HepG2 (cell line): ENCODE results near the gene KCTD4. TPM values are rescaled to one million over a fixed set of nuclear protein-coding genes. Genes with fewer than 3 reads are reported as not detected.

ENCODE experiments used
- ATAC-seq: fragments of 200-7000 bp; cut with Tn5 transposase; 3 replicates; pipeline ENCODE4 v1.9.1; 2020; ENCODE audit warnings: mild to moderate bottlenecking, moderate library complexity
- BruUV-seq: library from RNA; stranded (reverse); fragments of 400-500 nt; replicated peaks from 2 replicates; lab custom pipeline; 2021; lab: Mats Ljungman, UMichigan
- CTCF ChIA-PET: fragments of 300-600 bp; formaldehyde crosslinking; extraction: SDS; loops from one replicate; lab custom pipeline; 2021; ENCODE audit warnings: low total read pairs, inconsistent platforms, low intra/inter-chr PET ratio; lab: Yijun Ruan, JAX
- POLR2A ChIA-PET: fragments of 350-600 bp; sonication (Branson Sonifier 250); formaldehyde crosslinking; loops from one replicate; lab custom pipeline; 2020; ENCODE audit warnings: antibody characterized with exemption, inconsistent platforms; lab: Yijun Ruan, JAX
- DNase-seq: peaks from one replicate; pipeline ENCODE4 v3.0.0-alpha.2; 2015; ENCODE audit warnings: low spot score
- FAIRE-seq: peaks from 3 replicates; lab custom pipeline; 2011; peaks lifted over from hg19 to GRCh38; lab: Jason Lieb, UNC
- H2AFZ ChIP-seq: one replicate; pipeline ENCODE4 v1.6.1; 2011; ENCODE audit warnings: low read length, inconsistent platforms
- H3K27ac ChIP-seq: fragments of 300-600 bp; 3 replicates; pipeline ENCODE4 v1.8.0; 2011; ENCODE audit warnings: mixed run types, mild to moderate bottlenecking, mixed read lengths, low read length, inconsistent platforms; ENCODE audit not compliant: insufficient read depth; ENCODE audit errors: extremely low read length
- H3K27me3 ChIP-seq, 2 experiments: fragments of 200-600 bp in 1 of 2; 2 replicates in 1 of 2; 3 replicates in 1 of 2; pipeline versions ENCODE4 v1.6.0 to v1.8.0; 2011; ENCODE audit warnings: low read length in 2 of 2, mild to moderate bottlenecking in 2 of 2, moderate library complexity in 2 of 2, inconsistent platforms in 1 of 2; ENCODE audit not compliant: insufficient read depth in 2 of 2, control insufficient read depth in 1 of 2
- H3K36me3 ChIP-seq, 2 experiments: fragments of 200-600 bp in 1 of 2; replicated peaks in 1 of 2; 2 replicates in 1 of 2; 3 replicates in 1 of 2; pipeline versions ENCODE4 v1.5.1 to v1.8.0; 2011; ENCODE audit warnings: low read length in 2 of 2, inconsistent platforms in 1 of 2; ENCODE audit not compliant: insufficient read depth in 2 of 2, control insufficient read depth in 1 of 2
- H3K4me1 ChIP-seq: 2 replicates; pipeline ENCODE4 v1.5.1; 2012; ENCODE audit warnings: low read length, inconsistent platforms; ENCODE audit not compliant: insufficient read depth
- H3K4me2 ChIP-seq: 2 replicates; pipeline ENCODE4 v1.6.0; 2011; ENCODE audit warnings: low read depth, low read length, inconsistent platforms
- H3K4me3 ChIP-seq, 3 experiments: fragments of 200-600 bp in 1 of 3; sonication (generic), shearing (Covaris generic) in 1 of 3; replicated peaks in 1 of 3; 2 replicates each; pipeline ENCODE4 v1.5.1; 2011 to 2016; ENCODE audit warnings: low read length in 3 of 3, inconsistent platforms in 2 of 3, low read depth in 2 of 3, mild to moderate bottlenecking in 2 of 3, control low read depth in 1 of 3, mixed read lengths in 1 of 3; ENCODE audit not compliant: insufficient read depth in 1 of 3
- H3K79me2 ChIP-seq: one replicate; pipeline ENCODE4 v1.6.1; 2011; ENCODE audit warnings: low read length, inconsistent platforms; ENCODE audit not compliant: insufficient read depth
- H3K9ac ChIP-seq: 2 replicates; pipeline ENCODE4 v1.6.0; 2011; ENCODE audit warnings: mild to moderate bottlenecking, low read depth, low read length, inconsistent platforms; ENCODE audit not compliant: insufficient read depth
- H3K9me3 ChIP-seq: 2 replicates; pipeline ENCODE4 v1.5.1; 2012; ENCODE audit warnings: mild to moderate bottlenecking, low read length
- H4K20me1 ChIP-seq: 2 replicates; pipeline ENCODE4 v1.6.0; 2011; ENCODE audit warnings: inconsistent platforms, mild to moderate bottlenecking, low read length, moderate library complexity; ENCODE audit not compliant: insufficient read depth
- CTCF ChIP-seq: sonication (generic); formaldehyde crosslinking; IDR thresholded peaks from 2 replicates; pipeline ENCODE4 v1.5.0; 2020; ENCODE audit warnings: mild to moderate bottlenecking, missing genetic modification reagents, moderate library complexity
- MIER3 ChIP-seq: IDR thresholded peaks from 2 replicates; pipeline ENCODE4 v1.6.1; 2016; ENCODE audit warnings: missing compliant biosample characterization, borderline replicate concordance
- NR2F6 ChIP-seq, 2 experiments: IDR thresholded peaks; 2 replicates each; pipeline ENCODE4 v1.6.1; 2016; ENCODE audit warnings: antibody characterized with exemption in 1 of 2, mild to moderate bottlenecking in 1 of 2
- STAG1 ChIP-seq: sonication (generic); formaldehyde crosslinking; IDR thresholded peaks from 2 replicates; pipeline ENCODE4 v1.4.0; 2020; ENCODE audit warnings: missing genetic modification reagents
- WGBS: methylation state at CpG from one replicate; pipeline ENCODE4 v1.1.6; 2017; ENCODE audit warnings: low lambda C conversion rate; 5-methylcytosine and 5-hydroxymethylcytosine counted together
- in situ Hi-C: cut with HindIII; loops from 2 replicates; pipeline ENCODE4 v1.10.0; 2017; ENCODE audit warnings: low pct_unique_long_range_greater_than_20kb; ENCODE audit not compliant: extremely low pct_ligation_motif_present
- intact Hi-C: fragments of 100-400 bp; cut with micrococcal nuclease; formaldehyde crosslinking; loops from one replicate; pipeline ENCODE4 v1.10.0; 2022; ENCODE audit not compliant: unreplicated experiment
- polyA plus RNA-seq, 8 experiments: library from polyadenylated mRNA; depleted of rRNA in 3 of 8; stranded (reverse) in 7 of 8; unstranded in 1 of 8; fragments of >200 nt; fragmentation: Illumina TruSeq in 4 of 8; extraction: Trizol in 4 of 8; gene quantifications; 2 replicates each; pipeline versions ENCODE4 v1.2.1 to v1.2.3, GENCODE V29; 2011 to 2016; ENCODE audit warnings: low read depth in 4 of 8, missing spikeins in 1 of 8, mixed read lengths in 1 of 8; ENCODE audit not compliant: insufficient read depth in 1 of 8
- total RNA-seq, 5 experiments: library from RNA; depleted of rRNA; stranded (reverse); fragments of >200 nt; fragmentation: Illumina TruSeq; extraction: Trizol; gene quantifications; 2 replicates each; pipeline ENCODE4 v1.2.3, GENCODE V29; 2016; ENCODE audit warnings: low read depth in 1 of 5
- TF ChIP-seq, protein P1 (sequence below): IDR thresholded peaks from 2 replicates; pipeline ENCODE4 v1.6.1; 2018; ENCODE audit warnings: missing genetic modification reagents, mild to moderate bottlenecking, missing compliant biosample characterization
- TF ChIP-seq, protein P2 (sequence below): sonication (generic); formaldehyde crosslinking; IDR thresholded peaks from 2 replicates; pipeline ENCODE4 v1.5.0; 2020; ENCODE audit warnings: missing genetic modification reagents, mild to moderate bottlenecking, borderline replicate concordance

Gene KCTD4
- total and polyA plus RNA-seq, 2 of the 13 experiments (the other 11 are each of a cell fraction or from before 2014, with no cell fraction given): not detected

DNA sequence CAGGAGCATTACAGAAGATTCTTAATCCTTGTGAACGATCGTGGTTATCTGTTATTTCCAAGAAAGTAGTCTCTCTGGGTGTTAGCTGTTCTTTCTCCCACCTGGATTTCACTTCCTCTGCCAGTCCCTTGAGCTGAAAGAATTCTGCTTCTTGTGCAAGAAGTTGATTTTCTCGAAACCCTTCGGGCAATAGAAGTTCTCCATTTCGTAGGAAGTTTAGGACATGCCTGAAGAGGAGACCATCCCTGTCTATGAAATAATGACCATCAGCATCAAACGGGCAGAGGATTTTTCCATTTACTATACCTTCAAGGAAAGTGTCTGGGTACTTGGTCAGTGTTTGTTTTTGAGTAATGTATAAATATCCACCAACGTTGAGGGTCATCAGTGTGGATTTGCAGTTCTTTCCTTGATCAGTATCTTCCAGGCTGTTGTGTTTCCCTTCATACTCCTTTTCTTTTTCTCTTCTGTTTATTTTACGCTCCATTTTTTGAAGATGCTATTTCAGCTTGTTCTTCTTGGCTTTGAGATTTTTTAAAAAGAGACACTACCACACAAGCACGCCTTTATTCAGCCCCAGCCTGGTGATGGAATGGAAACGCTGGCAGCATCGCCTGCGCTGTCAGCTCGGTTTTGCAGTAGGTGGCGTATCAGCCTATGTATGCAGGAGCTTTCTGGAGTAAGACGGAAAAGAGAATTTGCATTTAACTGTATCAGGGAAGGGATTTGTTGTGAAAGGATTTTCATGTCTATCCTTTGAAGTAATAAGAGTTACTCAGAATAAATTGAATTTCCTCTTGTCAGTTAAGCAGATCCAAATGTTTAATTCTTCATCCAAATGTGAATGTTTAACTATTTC lies 6.5 kb downstream of the KCTD4 start:
- TF ChIP-seq, protein P1, sequence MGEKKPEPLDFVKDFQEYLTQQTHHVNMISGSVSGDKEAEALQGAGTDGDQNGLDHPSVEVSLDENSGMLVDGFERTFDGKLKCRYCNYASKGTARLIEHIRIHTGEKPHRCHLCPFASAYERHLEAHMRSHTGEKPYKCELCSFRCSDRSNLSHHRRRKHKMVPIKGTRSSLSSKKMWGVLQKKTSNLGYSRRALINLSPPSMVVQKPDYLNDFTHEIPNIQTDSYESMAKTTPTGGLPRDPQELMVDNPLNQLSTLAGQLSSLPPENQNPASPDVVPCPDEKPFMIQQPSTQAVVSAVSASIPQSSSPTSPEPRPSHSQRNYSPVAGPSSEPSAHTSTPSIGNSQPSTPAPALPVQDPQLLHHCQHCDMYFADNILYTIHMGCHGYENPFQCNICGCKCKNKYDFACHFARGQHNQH (CRISPR knock-in tag): no peak
- TF ChIP-seq, protein P2, sequence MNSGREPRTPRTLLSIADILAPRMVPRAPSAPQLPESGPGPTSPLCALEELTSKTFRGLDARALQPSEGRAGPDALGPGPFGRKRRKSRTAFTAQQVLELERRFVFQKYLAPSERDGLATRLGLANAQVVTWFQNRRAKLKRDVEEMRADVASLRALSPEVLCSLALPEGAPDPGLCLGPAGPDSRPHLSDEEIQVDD (CRISPR knock-in tag): no peak
- 0 out of 2 replicates have a peak, but pooled peaks have one; percentile 12 for TF ChIP-seq CTCF (CRISPR knock-in tag)
- TF ChIP-seq STAG1 (CRISPR knock-in tag): peak; percentile 13; the same call in 1 of the 2 replicates
- no peak for TF ChIP-seq NR2F6 (IDR thresholded peaks at IDR 0.05)
- TF ChIP-seq NR2F6 (CRISPR knock-in tag; IDR thresholded peaks at IDR 0.05): no peak
- TF ChIP-seq MIER3: no peak
- Histone ChIP-seq H3K9me3 (no peaks in the 10 kb centered on the region), H3K9ac (no peak overlapping the region), H3K27ac (no peak overlapping the region), H3K4me1 (no peaks in the 10 kb centered on the region), H3K27me3 (no peaks in the 10 kb centered on the region), H3K36me3 (peaks cover 1 to 4% of the 10 kb centered on the region in 2 experiments; a peak in 3 of 5 replicates), H4K20me1 (no peaks in the 10 kb centered on the region), H3K4me2 (no peak overlapping the region), H3K79me2 (peaks cover 2% of the 10 kb centered on the region), H3K4me3 (no peak overlapping the region), H2AFZ (no peak overlapping the region)
- no TSS peak for BruUV-seq
- CTCF ChIA-PET: no interaction called here
- no peak for ATAC-seq
- no peak for DNase-seq
- in situ Hi-C loops: no loop called here
- WGBS: 94% methylated on average over 15 of the region's 15 CpGs
- no peak for FAIRE-seq
- POLR2A ChIA-PET: no interaction called here
- intact Hi-C loops: no loop called here
